ENCODE data around the gene SLFN12L.

SLFN12L gene

GRCh38 chr17:35432176-35433074 is 105.1 kb downstream of the SLFN12L start, which contains the start of gene SLFN12:
Gene SLFN12, minus strand, starts transcription at chr17:35432500. Its CDS starts 9,472 bp downstream, at chr17:35423028.
- no peak for DNase-seq (ENCODE audit: low read depth)

GRCh38 chr17:35429702-35430101 is 107.8 kb downstream of the SLFN12L start:
- no peak for DNase-seq (ENCODE audit: low read depth)

GRCh38 chr17:35428229-35428628 is 109.2 kb downstream of the SLFN12L start:
- no peak for DNase-seq (ENCODE audit: low read depth)

GRCh38 chr17:35423761-35424160 is 113.7 kb downstream of the SLFN12L start:
- DNase-seq (ENCODE audit: low read depth): no peak

All from activated T-helper 9 cell treated with anti-CD3 and anti-CD28 coated beads, Interleukin-2, amount 50 U/mL, for 16 hours (primary cell).